ENCODE measurements around the gene OGFRL1.
A peak's percentile ranks its signal among the peaks of the same experiment; 100 is the strongest.

Gene OGFRL1

GRCh38 chr6:71287926-71288227 is 734 bp upstream of the OGFRL1 start:
- no peak for DNase-seq

- DNase-seq, result peak; percentile 9
These were observed 609 bp downstream of the OGFRL1 start for GRCh38 chr6:71289039-71289801.

- no peak for DNase-seq
These were observed 1.2 kb downstream of the OGFRL1 start for GRCh38 chr6:71289802-71290175.

- no peak for DNase-seq
These were observed 2.0 kb downstream of the OGFRL1 start for GRCh38 chr6:71290611-71291010.

- DNase-seq, result no peak
These were observed 3.4 kb downstream of the OGFRL1 start for GRCh38 chr6:71292001-71292400.

- no peak for DNase-seq
These were observed 5.5 kb downstream of the OGFRL1 start for GRCh38 chr6:71294121-71294523.

- no peak for DNase-seq
These were observed 9.8 kb downstream of the OGFRL1 start for GRCh38 chr6:71298459-71298858.

- DNase-seq, result no peak
These were observed 11.2 kb downstream of the OGFRL1 start for GRCh38 chr6:71299541-71300470.

- no peak for DNase-seq
These were observed 12.1 kb downstream of the OGFRL1 start for GRCh38 chr6:71300561-71301168.

GRCh38 chr6:71301546-71301945 is 12.9 kb downstream of the OGFRL1 start:
- DNase-seq, result no peak

GRCh38 chr6:71309656-71310055 is 21.0 kb downstream of the OGFRL1 start:
- no peak for DNase-seq

- DNase-seq, result no peak
These were observed 21.6 kb downstream of the OGFRL1 start for GRCh38 chr6:71310261-71310660.

- DNase-seq, result no peak
These were observed 23.5 kb downstream of the OGFRL1 start for GRCh38 chr6:71312089-71312488.

GRCh38 chr6:71317441-71317840 is 28.8 kb downstream of the OGFRL1 start:
- DNase-seq, result no peak

GRCh38 chr6:71320041-71320440 is 31.4 kb downstream of the OGFRL1 start:
- DNase-seq, result no peak

- DNase-seq, result no peak
These were observed 32.7 kb downstream of the OGFRL1 start for GRCh38 chr6:71321314-71321713.

GRCh38 chr6:71324194-71324785 is 35.7 kb downstream of the OGFRL1 start:
- DNase-seq, result no peak

- no peak for DNase-seq
These were observed 38.0 kb downstream of the OGFRL1 start for GRCh38 chr6:71326611-71327010.

- DNase-seq, result no peak
These were observed 41.9 kb downstream of the OGFRL1 start for GRCh38 chr6:71330501-71330900.

- DNase-seq, result no peak
These were observed 43.4 kb downstream of the OGFRL1 start for GRCh38 chr6:71332012-71332411.

- DNase-seq, result no peak
These were observed 44.4 kb downstream of the OGFRL1 start for GRCh38 chr6:71333050-71333449.

- no peak for DNase-seq
These were observed 45.1 kb downstream of the OGFRL1 start for GRCh38 chr6:71333697-71334096.

- no peak for DNase-seq
These were observed 46.2 kb downstream of the OGFRL1 start for GRCh38 chr6:71334768-71335167.
